ENCODE results near the gene SEMA5A.

GRCh38 chr5:9553561-9553960, 7.7 kb upstream of the SEMA5A start:
- TF ChIP-seq CTCF (IDR thresholded peaks at IDR 0.05; ENCODE audit: insufficient read depth, low read depth, low read length): no peak
- no peak for TF ChIP-seq EZH2 (IDR thresholded peaks at IDR 0.05; ENCODE audit: insufficient read depth, low read length)

All from astrocyte (in vitro differentiated cells and primary cell).